HG02970 (cell line): ENCODE results near the gene THSD7A.

ENCODE experiments used
- ATAC-seq: cut with Tn5 transposase; IDR thresholded peaks from one replicate; pipeline ENCODE4 v1.9.1; 2021; ENCODE audit warnings: mild to moderate bottlenecking, moderate library complexity, moderate number of reproducible peaks; ENCODE audit not compliant: unreplicated experiment, low FRiP score

The THSD7A gene

DNA sequence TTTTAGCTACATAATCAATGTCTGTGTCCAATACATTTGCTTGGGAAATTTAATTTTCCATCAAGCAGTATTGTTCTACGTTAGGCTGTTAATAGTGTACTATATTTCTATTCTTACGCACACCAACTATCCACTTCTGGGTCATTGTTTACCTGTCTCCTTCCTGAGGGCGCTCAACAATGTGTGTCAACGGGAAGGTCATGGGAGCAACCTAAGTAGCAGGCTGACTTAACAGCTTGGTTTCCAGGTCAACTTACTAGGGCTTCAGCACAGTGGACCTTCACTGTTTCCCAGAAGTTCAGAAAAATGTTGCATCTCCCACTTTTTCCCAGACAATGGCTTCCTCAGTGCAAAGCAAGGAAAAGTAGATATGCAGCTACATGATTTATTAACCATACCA lies 13.7 kb downstream of the THSD7A start:
- no peak for ATAC-seq

DNA sequence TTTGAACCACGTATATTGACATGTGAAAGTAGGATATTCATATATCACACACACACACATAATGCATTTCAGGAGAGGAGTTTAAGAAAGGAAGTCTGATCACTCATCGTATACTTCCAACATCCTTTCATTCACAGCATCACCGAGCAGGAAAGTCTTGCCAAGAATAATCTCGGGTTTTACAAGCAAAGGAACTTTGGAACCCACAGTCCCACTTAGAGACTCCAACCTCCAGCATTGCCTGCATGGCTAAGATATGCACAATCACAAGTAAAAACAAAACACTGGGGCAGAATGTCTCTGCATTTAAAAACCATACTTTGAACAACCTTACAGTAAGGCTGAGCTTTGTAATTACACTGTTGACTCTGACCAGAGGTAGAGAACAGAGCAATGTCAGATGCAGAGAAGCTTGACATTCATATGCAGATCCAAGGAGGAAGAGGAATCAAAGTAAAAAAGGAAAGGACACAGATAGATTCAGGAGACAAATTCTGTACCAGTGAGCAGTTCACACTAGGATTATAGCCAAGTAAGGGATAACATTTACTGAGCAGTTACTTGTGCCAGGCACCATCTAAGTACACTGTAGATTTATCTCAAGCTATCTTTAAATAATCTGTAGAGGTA lies 14.8 kb downstream of the THSD7A start:
- no peak for ATAC-seq

GRCh38 chr7:11811709-11812108 lies 20.3 kb downstream of the THSD7A start:
- no peak for ATAC-seq

DNA sequence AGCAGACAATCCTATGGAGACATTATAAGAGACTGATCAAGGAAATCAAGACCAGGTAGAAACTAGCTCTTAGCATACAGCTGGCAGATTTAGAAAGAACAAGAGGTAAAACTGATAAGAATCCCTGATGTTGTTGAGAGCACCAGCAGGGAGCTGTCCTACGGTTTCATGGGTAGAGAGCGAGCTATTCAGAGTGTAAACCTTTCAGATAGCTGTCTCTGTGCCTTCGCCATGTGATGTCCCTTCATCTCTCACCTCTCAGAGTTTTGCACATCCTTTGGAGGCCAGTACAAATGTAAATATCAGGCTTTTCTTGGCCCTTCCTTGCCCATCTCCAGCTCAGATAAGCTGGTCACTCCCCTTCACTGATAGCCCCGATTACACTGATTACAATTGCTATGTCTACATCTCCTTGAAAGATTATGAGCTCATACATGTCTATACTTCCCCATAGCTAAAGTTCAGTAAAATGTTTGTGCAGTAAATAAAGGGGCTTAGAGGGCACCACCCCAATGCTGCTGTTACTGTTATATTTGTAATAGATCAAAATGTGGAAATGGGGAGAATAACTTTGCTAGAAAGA lies 21.9 kb downstream of the THSD7A start:
- ATAC-seq, result no peak

DNA sequence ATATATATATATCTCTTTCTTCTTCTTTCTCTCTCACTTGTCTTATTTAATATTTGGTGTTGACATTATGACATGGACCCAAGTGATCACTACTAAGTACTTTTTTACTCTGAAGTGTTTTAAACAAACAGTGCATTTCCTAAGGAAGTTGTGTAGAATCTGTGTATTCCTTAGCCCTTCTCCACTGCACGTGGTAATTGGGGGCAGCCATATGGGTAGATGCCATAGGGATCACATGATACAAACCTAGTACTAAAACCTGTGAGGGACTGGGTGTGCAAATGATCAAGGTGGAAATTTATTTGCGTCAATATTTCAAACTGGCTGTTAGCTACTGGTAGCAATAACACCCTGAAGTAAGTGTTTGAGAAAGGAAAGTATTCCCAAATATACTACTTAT lies 25.0 kb downstream of the THSD7A start:
- no peak for ATAC-seq

DNA sequence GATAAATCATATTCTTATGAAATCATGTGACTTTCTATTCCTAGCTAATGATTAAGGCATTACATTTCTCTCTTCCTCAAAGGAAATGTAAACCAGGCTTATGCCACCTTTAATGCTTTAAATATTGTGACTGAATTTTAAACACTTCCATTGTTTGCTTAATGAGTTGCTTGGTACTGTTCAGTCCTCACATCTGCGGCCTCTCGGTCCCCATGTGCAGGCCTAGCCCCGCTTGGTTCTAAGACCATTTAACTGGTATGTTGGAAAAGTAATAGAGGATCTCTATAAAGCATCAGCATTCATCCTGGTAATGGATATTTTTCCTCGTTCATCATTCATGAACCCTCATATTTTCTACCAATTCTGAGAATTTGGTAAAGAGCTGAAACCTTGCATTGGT lies 27.4 kb downstream of the THSD7A start:
- ATAC-seq, result no peak

GRCh38 chr7:11795231-11795630 lies 36.8 kb downstream of the THSD7A start:
- ATAC-seq, result no peak

GRCh38 chr7:11792166-11792565 lies 39.8 kb downstream of the THSD7A start:
- no peak for ATAC-seq

DNA sequence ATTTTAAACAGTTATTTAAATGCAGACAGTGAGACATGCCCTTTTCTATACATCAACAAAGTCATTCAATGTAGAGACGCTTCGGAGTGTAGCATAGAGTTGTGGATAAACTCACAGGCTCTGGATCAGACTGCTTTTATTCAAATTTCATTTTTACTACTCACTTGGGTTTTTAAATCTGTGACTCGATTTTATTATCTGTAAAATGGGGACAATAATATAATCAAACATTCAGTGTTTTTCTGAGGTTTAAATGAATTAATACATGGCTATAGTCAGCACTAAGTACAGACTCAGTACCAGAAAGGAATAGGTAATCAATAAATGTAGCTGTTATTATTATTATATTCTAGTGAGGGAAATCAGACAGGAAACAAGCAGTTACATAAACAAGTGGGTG lies 43.4 kb downstream of the THSD7A start:
- ATAC-seq, result no peak

GRCh38 chr7:11787534-11787933 lies 44.5 kb downstream of the THSD7A start:
- no peak for ATAC-seq

DNA sequence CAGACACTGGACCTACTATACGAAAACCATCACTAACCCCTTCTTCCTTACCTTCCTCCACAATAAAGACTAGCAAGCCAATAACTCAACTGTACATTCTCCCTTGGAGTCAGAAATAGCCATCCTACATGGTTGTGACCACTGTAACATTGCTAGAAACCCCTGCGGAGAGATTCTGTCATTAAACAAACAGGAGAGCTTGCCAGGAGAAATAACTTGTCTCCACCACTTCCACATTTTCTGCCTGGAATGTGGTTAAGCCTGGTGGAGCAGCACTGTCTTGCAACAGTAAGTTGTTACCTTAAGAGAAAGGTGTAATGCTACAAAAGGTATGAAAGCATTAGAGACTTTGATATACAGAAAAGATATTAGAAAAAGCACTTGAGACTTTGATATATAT lies 45.8 kb downstream of the THSD7A start:
- ATAC-seq, result no peak

DNA sequence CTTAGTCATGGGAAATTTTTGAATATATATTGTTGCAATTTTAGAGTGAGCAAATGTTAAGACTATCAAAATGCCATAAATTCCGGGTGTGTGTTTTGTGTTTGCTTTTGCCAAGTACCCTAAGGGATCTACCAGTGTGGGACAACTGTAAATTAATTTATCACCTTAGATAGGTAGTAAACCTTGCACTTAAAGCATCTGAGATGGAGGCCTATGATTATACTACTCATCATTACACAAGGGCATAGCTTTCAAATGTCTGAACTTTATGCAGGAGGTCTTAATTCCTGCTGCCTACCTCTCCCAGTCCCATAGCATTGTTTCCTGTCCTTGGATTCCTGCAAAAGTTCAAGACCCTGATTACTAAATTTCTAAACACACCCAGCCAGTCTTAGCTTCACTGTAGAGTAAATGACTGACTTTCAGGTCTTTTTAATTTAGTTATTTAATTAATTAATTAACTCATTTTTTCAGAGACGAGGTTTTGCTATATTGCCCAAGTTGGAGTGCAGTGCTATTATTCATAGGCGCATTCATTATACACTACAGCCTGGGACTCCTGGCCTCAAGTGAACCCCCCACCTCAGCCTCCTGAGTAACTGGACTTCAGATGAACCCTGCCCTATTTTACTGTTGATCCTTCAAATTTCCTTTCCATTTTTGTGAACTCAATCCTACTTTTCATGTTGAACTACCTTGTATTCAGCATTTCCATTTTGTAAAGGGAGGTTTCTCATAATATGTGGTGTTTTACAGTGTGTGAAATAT lies 47.0 kb downstream of the THSD7A start:
- ATAC-seq, result no peak

- ATAC-seq, result no peak
These were observed 51.9 kb downstream of the THSD7A start for GRCh38 chr7:11779864-11780674.

DNA sequence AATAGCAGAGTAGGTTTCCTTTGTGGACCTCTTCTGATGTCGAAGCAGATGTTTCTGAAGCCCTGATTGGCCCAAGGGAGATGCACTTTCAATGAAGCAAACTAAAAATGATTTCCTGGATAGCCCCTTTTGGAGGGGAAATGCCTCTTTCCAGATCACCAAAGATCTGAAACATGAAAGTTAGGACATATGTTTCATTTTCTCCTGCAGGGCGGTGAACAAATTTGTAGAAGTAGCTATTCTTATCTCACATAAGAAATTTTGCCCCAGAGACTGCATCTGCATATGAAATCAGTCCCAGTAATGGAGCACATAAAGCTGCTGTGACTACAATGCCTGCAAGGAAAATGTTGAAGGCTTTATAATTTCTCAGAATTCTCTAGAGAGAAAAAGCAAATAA lies 56.0 kb downstream of the THSD7A start:
- no peak for ATAC-seq

DNA sequence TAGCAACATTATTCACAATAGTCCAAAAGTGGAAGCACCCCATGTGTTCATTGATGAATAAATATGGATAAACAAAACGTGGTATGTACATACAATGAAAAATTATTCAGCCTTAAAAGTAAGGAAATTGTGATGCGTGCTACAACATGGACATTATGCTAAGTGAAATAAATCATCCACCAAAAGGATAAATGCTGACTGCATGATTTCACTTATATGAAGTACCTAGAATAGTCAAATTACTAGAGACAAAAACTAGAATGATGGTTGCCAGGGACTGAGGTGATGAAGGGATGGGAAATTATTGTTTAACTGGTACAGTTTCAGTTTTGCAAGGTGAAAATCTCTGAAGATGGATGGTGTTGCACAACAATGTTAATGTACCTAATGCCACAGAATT lies 56.6 kb downstream of the THSD7A start:
- no peak for ATAC-seq

- no peak for ATAC-seq
These were observed 63.7 kb downstream of the THSD7A start for GRCh38 chr7:11768263-11768662.

GRCh38 chr7:11767148-11767547 lies 64.8 kb downstream of the THSD7A start:
- no peak for ATAC-seq

GRCh38 chr7:11760372-11760771 lies 71.6 kb downstream of the THSD7A start:
- ATAC-seq, result no peak

DNA sequence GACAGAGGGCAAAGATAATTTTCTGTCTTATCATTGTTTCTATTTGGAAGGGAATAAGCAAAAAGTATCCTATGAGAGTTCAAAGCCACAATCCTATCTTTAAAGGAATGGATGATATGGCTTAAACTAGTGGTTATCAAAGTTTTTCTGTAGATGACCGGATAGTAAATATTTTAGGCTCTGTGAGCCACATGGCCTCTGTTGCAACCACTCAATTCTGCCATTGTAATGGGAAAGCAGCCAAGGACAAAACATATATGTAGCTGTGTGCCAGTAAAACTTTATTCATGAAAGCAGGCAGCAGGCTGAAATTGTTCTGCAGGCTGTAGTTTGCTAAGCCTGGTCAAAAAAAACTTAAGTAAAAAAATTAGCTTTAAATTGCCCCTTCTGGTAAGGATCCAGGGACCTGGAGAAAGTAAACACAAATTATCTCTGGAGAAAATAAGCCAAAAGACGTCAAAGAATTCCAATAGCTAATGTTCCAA lies 73.3 kb downstream of the THSD7A start:
- no peak for ATAC-seq

DNA sequence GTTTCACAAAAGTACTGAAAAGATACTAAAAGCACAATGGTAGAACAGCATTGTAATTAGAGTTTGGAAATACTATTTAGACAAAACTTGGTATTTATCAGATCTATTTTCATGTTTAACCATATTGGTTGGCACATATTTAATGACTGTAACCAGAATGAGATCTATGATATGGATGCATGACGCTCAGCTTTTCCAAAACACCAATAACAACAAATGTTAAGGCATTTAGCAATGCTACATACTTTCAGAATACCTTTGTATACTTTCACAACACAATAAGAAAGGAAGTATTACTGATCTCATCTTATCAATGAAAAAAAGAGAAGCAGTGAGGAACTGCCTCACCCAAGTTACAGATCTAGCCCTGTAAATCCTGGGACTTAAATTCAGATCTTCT lies 74.8 kb downstream of the THSD7A start:
- ATAC-seq, result no peak

- no peak for ATAC-seq
These were observed 77.1 kb downstream of the THSD7A start for GRCh38 chr7:11754933-11755332.
